Mucosa of stomach (tissue), 1 donor: Measurements from ENCODE around the gene KCND2.

Experiments
- H3K27me3 ChIP-seq: one replicate; pipeline ENCODE4 v1.7.0; 2013; ENCODE audit warnings: mild to moderate bottlenecking, low read length; ENCODE audit not compliant: control insufficient read depth, insufficient read depth
- H3K36me3 ChIP-seq: one replicate; pipeline ENCODE4 v1.7.0; 2013; ENCODE audit warnings: low read length; ENCODE audit not compliant: control insufficient read depth, insufficient read depth
- H3K4me1 ChIP-seq: one replicate; pipeline ENCODE4 v1.7.0; 2013; ENCODE audit warnings: mild to moderate bottlenecking, low read length; ENCODE audit not compliant: control insufficient read depth, insufficient read depth
- H3K4me3 ChIP-seq: one replicate; pipeline ENCODE4 v1.7.0; 2013; ENCODE audit warnings: low read length
- H3K9ac ChIP-seq: one replicate; pipeline ENCODE4 v1.7.0; 2013; ENCODE audit warnings: mild to moderate bottlenecking, low read length, moderate library complexity
- H3K9me3 ChIP-seq: one replicate; pipeline ENCODE4 v1.7.0; 2013; ENCODE audit warnings: mild to moderate bottlenecking, low read length, moderate library complexity; ENCODE audit not compliant: control insufficient read depth
- donor health status: Pancreatic carcinoma.

KCND2 gene

GRCh38 chr7:120320218-120320961 is 47.4 kb downstream of the KCND2 start:
- Histone ChIP-seq H3K27me3 (no peaks in the 10 kb centered on the region), H3K4me3 (no peak overlapping the region), H3K36me3 (no peaks in the 10 kb centered on the region), H3K9ac (no peak overlapping the region), H3K4me1 (no peaks in the 10 kb centered on the region), H3K9me3 (no peaks in the 10 kb centered on the region)

GRCh38 chr7:120327054-120327453 is 54.1 kb downstream of the KCND2 start:
- no peak overlapping the region for H3K9ac ChIP-seq
- H3K27me3 ChIP-seq: no peaks in the 10 kb centered on the region
- H3K9me3 ChIP-seq: no peaks in the 10 kb centered on the region
- H3K4me1 ChIP-seq: no peaks in the 10 kb centered on the region
- no peaks in the 10 kb centered on the region for H3K36me3 ChIP-seq
- H3K4me3 ChIP-seq: no peak overlapping the region

- H3K9me3 ChIP-seq: no peaks in the 10 kb centered on the region
- H3K4me3 ChIP-seq: no peak overlapping the region
- H3K9ac ChIP-seq: no peak overlapping the region
- H3K36me3 ChIP-seq: no peaks in the 10 kb centered on the region
- no peaks in the 10 kb centered on the region for H3K27me3 ChIP-seq
- H3K4me1 ChIP-seq: no peaks in the 10 kb centered on the region
Measured at GRCh38 chr7:120332433-120332832, 59.5 kb downstream of the KCND2 start.

GRCh38 chr7:120334475-120334874 is 61.5 kb downstream of the KCND2 start:
- Histone ChIP-seq H3K4me3 (no peak overlapping the region), H3K9me3 (no peaks in the 10 kb centered on the region), H3K4me1 (no peaks in the 10 kb centered on the region), H3K36me3 (no peaks in the 10 kb centered on the region), H3K27me3 (no peaks in the 10 kb centered on the region), H3K9ac (no peak overlapping the region)

- Histone ChIP-seq H3K4me1 (no peaks in the 10 kb centered on the region), H3K4me3 (no peak overlapping the region), H3K9ac (no peak overlapping the region), H3K27me3 (no peaks in the 10 kb centered on the region), H3K9me3 (no peaks in the 10 kb centered on the region), H3K36me3 (no peaks in the 10 kb centered on the region)
Measured at GRCh38 chr7:120337308-120337907, 64.4 kb downstream of the KCND2 start.

- Histone ChIP-seq H3K4me1 (no peaks in the 10 kb centered on the region), H3K9me3 (no peaks in the 10 kb centered on the region), H3K9ac (no peak overlapping the region), H3K4me3 (no peak overlapping the region), H3K36me3 (no peaks in the 10 kb centered on the region), H3K27me3 (no peaks in the 10 kb centered on the region)
Measured at GRCh38 chr7:120344276-120344675, 71.3 kb downstream of the KCND2 start.

- no peaks in the 10 kb centered on the region for H3K36me3 ChIP-seq
- no peak overlapping the region for H3K9ac ChIP-seq
- no peaks in the 10 kb centered on the region for H3K27me3 ChIP-seq
- H3K9me3 ChIP-seq: no peaks in the 10 kb centered on the region
- no peak overlapping the region for H3K4me3 ChIP-seq
- no peaks in the 10 kb centered on the region for H3K4me1 ChIP-seq
Measured at GRCh38 chr7:120353171-120353570, 80.2 kb downstream of the KCND2 start.

- Histone ChIP-seq H3K9ac (no peak overlapping the region), H3K27me3 (no peaks in the 10 kb centered on the region), H3K9me3 (no peaks in the 10 kb centered on the region), H3K36me3 (no peaks in the 10 kb centered on the region), H3K4me1 (no peaks in the 10 kb centered on the region), H3K4me3 (no peak overlapping the region)
Measured at GRCh38 chr7:120360918-120361317, 87.9 kb downstream of the KCND2 start.

- Histone ChIP-seq H3K4me1 (no peaks in the 10 kb centered on the region), H3K4me3 (no peak overlapping the region), H3K9ac (no peak overlapping the region), H3K36me3 (no peaks in the 10 kb centered on the region), H3K9me3 (no peaks in the 10 kb centered on the region), H3K27me3 (no peaks in the 10 kb centered on the region)
Measured at GRCh38 chr7:120363414-120363813, 90.4 kb downstream of the KCND2 start.

GRCh38 chr7:120370954-120371353 is 98.0 kb downstream of the KCND2 start:
- Histone ChIP-seq H3K4me1 (no peaks in the 10 kb centered on the region), H3K36me3 (no peaks in the 10 kb centered on the region), H3K9ac (no peak overlapping the region), H3K4me3 (no peak overlapping the region), H3K9me3 (no peaks in the 10 kb centered on the region), H3K27me3 (no peaks in the 10 kb centered on the region)

GRCh38 chr7:120373174-120373573 is 100.2 kb downstream of the KCND2 start:
- Histone ChIP-seq H3K27me3 (no peaks in the 10 kb centered on the region), H3K9ac (no peak overlapping the region), H3K4me1 (no peaks in the 10 kb centered on the region), H3K9me3 (no peaks in the 10 kb centered on the region), H3K4me3 (no peak overlapping the region), H3K36me3 (no peaks in the 10 kb centered on the region)

- Histone ChIP-seq H3K4me3 (no peak overlapping the region), H3K9ac (no peak overlapping the region), H3K27me3 (no peaks in the 10 kb centered on the region), H3K36me3 (no peaks in the 10 kb centered on the region), H3K9me3 (no peaks in the 10 kb centered on the region), H3K4me1 (no peaks in the 10 kb centered on the region)
Measured at GRCh38 chr7:120394595-120394994, 121.6 kb downstream of the KCND2 start.
